ENCODE results near the gene PRKN.

The PRKN gene

DNA sequence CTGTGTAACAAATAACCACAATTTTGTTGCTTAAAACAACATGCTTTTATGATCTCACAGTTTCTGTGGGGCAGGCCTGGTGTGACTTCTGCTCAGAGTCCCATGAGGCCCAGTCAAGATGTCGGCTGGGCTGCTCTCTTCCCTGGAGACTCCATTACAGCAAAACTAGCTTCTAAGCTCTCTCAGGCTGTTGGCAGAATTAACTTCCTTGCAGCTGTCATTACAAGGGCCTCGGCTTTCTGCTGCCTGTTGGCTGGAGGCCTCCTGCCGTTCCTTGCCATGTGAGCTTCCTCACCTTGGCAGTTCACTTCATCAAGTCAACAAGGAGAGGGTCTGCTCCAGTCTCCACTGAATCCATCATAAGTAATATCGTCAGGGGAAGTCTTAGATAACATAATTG, 659.2 kb downstream of the PRKN start:
- H3K9me3 ChIP-seq (ENCODE audit: low read length) = no peaks in the 10 kb centered on the region

DNA sequence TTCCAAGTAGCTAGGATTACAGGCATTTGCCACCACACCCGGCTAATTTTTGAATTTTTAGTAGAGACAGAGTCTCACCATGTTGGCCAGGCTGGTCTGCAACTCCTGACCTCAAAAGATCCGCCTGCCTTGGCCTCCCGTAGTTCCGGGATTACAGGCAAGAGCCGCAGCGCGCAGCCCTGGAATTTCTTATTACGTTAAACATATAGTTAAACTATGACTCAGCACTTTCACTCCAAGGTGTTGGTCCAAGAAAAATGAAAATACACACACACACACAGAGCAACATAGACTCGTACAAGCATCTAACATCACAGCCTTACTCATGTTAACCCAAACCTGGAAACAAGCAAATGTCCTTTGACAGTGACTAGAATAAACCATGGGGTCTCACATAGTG, 663.9 kb downstream of the PRKN start:
- Histone ChIP-seq H3K27ac (ENCODE audit: low read depth, low read length) (no peak overlapping the region), H3K9me3 (ENCODE audit: low read length) (no peaks in the 10 kb centered on the region), H3K27me3 (ENCODE audit: control insufficient read depth in 1 of 2, insufficient read depth in 2 of 2, low read length in 2 of 2) (no peaks in the 10 kb centered on the region), H3K9ac (ENCODE audit: low read length) (no peak overlapping the region), H3K4me1 (ENCODE audit: insufficient read depth, low read length) (no peaks in the 10 kb centered on the region), H3K36me3 (ENCODE audit: insufficient read depth, low read length) (no peaks in the 10 kb centered on the region), H3K4me3 (ENCODE audit: low read depth in 1 of 2, low read length in 2 of 2) (no peak overlapping the region)

More for the DNA sequence above, 659.2 kb downstream of the PRKN start:
- no peaks in the 10 kb centered on the region for H3K36me3 ChIP-seq (ENCODE audit: insufficient read depth, low read length)
- no peaks in the 10 kb centered on the region for H3K4me1 ChIP-seq (ENCODE audit: insufficient read depth, low read length)
- H3K4me3 ChIP-seq (ENCODE audit: low read depth in 1 of 2, low read length in 2 of 2) = no peak overlapping the region
- no peaks in the 10 kb centered on the region for H3K27me3 ChIP-seq (ENCODE audit: control insufficient read depth in 1 of 2, insufficient read depth in 2 of 2, low read length in 2 of 2)
- no peak overlapping the region for H3K27ac ChIP-seq (ENCODE audit: low read depth, low read length)
- H3K9ac ChIP-seq (ENCODE audit: low read length) = no peak overlapping the region

DNA sequence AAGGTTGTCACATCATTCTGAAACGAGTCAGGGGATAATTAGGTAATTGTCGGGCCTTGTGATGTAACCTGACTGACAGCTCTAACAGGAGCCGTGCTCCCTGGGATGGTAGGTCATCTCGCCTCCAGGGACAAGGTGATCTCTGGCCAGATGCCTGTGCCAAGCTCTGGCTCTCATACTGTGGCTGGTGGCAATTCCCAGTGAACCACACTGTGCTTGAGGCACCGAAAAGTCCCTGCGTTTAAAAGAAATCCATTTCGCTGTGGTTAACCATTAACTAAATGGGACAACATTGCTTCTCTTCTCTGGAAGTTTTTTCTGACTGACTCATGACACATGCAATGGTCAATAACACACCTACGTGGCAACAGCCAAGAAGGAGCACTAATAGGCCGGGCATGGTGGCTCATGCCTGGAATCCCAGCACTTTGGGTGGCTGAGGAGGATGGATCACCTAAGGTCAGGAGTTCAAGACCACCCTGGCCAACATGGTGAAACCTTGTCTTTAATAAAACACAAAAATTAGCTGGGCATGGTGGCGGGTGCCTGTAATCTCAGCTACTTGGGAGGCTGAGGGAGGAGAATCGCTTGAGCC, 669.2 kb downstream of the PRKN start:
- no peaks in the 10 kb centered on the region for H3K9me3 ChIP-seq (ENCODE audit: low read length)
- H3K4me1 ChIP-seq (ENCODE audit: insufficient read depth, low read length) = no peaks in the 10 kb centered on the region
- H3K27ac ChIP-seq (ENCODE audit: low read depth, low read length) = no peak overlapping the region
- H3K9ac ChIP-seq (ENCODE audit: low read length) = no peak overlapping the region
- H3K36me3 ChIP-seq (ENCODE audit: insufficient read depth, low read length) = no peaks in the 10 kb centered on the region
- no peaks in the 10 kb centered on the region for H3K27me3 ChIP-seq (ENCODE audit: control insufficient read depth in 1 of 2, insufficient read depth in 2 of 2, low read length in 2 of 2)
- H3K4me3 ChIP-seq (ENCODE audit: low read depth in 1 of 2, low read length in 2 of 2) = no peak overlapping the region

DNA sequence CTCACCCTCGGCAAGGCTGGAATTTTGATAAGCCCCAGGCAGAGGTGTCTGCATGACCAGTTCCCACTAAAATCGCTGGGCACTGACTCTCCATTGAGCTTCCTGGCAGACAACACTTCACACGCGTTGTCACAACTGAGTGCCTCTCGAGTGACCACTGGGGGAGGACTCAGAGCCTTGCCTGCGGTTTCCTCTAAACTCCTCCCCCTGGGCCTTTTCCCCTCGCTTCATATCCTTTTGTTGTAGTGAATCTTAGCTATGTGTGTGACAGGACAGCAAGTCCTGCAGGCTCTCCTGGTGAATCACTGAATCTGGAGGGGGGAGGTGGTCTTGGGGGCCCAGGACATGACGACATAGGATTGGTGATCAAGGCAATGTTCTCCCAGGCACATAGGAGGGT, 670.8 kb downstream of the PRKN start:
- no peak overlapping the region for H3K27ac ChIP-seq (ENCODE audit: low read depth, low read length)
- H3K27me3 ChIP-seq (ENCODE audit: control insufficient read depth in 1 of 2, insufficient read depth in 2 of 2, low read length in 2 of 2) = no peaks in the 10 kb centered on the region
- H3K4me3 ChIP-seq (ENCODE audit: low read depth in 1 of 2, low read length in 2 of 2) = no peak overlapping the region
- H3K4me1 ChIP-seq (ENCODE audit: insufficient read depth, low read length) = no peaks in the 10 kb centered on the region
- H3K36me3 ChIP-seq (ENCODE audit: insufficient read depth, low read length) = no peaks in the 10 kb centered on the region
- no peak overlapping the region for H3K9ac ChIP-seq (ENCODE audit: low read length)
- H3K9me3 ChIP-seq (ENCODE audit: low read length) = no peaks in the 10 kb centered on the region

DNA sequence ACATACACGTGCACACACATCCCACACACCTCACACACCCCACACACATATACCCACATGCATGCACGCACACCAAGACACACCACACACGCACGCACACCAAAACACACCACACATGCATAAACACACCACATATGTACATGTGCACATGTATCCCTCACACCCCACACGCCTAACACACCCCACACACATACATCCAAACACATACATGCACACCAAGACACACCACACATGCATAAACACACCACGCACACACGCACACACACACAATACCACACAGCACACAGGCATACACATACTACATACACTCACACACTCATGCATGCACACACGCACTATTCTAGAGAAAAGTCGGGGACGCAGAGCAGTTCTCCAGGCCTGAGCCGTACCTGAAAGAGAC, 671.5 kb downstream of the PRKN start:
- H3K4me3 ChIP-seq (ENCODE audit: low read depth in 1 of 2, low read length in 2 of 2) = no peak overlapping the region

DNA sequence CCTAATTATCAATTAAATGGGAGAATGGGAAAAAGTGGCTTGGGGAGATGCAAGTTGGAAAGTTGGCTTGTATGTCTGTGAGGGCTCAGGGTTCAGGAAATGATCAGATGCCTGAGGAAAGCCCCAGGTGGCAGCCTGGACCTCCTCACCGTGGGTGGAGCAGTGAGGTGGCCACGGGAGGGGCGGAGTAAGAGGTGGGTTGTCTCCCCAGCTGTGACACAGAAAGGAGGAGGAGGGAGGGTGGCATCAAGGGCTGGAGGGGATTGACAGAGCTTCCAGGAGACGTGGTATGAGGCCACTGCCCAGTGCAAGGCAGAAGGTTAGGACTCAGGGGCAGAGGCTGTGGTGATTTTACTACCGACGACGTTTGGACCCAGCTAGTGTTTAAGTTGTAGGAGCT, 672.2 kb downstream of the PRKN start:
- no peaks in the 10 kb centered on the region for H3K9me3 ChIP-seq (ENCODE audit: low read length)
- H3K27ac ChIP-seq (ENCODE audit: low read depth, low read length) = no peak overlapping the region
- H3K4me1 ChIP-seq (ENCODE audit: insufficient read depth, low read length) = no peaks in the 10 kb centered on the region
- no peak overlapping the region for H3K4me3 ChIP-seq (ENCODE audit: low read depth in 1 of 2, low read length in 2 of 2)
- H3K9ac ChIP-seq (ENCODE audit: low read length) = no peak overlapping the region
- H3K27me3 ChIP-seq (ENCODE audit: control insufficient read depth in 1 of 2, insufficient read depth in 2 of 2, low read length in 2 of 2) = no peaks in the 10 kb centered on the region
- no peaks in the 10 kb centered on the region for H3K36me3 ChIP-seq (ENCODE audit: insufficient read depth, low read length)

More for the DNA sequence above, 671.5 kb downstream of the PRKN start:
- no peaks in the 10 kb centered on the region for H3K27me3 ChIP-seq (ENCODE audit: control insufficient read depth in 1 of 2, insufficient read depth in 2 of 2, low read length in 2 of 2)
- no peaks in the 10 kb centered on the region for H3K36me3 ChIP-seq (ENCODE audit: insufficient read depth, low read length)
- H3K27ac ChIP-seq (ENCODE audit: low read depth, low read length) = no peak overlapping the region
- no peaks in the 10 kb centered on the region for H3K9me3 ChIP-seq (ENCODE audit: low read length)
- H3K4me1 ChIP-seq (ENCODE audit: insufficient read depth, low read length) = no peaks in the 10 kb centered on the region
- H3K9ac ChIP-seq (ENCODE audit: low read length) = no peak overlapping the region

DNA sequence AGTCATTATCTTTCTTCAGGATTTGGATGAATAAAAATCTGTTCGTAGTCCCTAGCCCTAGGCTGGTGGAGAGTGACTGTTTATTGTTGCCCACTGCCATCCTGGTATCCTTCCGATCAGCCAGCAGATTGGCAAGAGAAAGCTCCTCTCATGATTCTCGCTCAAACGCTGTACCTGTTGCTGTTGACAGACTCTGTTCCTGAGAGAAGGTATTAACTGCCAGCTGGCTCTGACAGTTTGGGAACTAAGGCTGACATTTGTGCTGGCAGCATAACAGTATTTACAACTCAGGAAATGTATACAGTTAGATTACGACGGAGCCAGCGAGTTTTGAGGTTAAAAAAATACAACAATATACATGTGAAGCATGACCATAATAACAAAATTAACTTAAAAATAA, 674.5 kb downstream of the PRKN start:
- Histone ChIP-seq H3K9me3 (ENCODE audit: low read length) (no peaks in the 10 kb centered on the region), H3K27ac (ENCODE audit: low read depth, low read length) (no peak overlapping the region), H3K9ac (ENCODE audit: low read length) (no peak overlapping the region), H3K27me3 (ENCODE audit: control insufficient read depth in 1 of 2, insufficient read depth in 2 of 2, low read length in 2 of 2) (no peaks in the 10 kb centered on the region), H3K36me3 (ENCODE audit: insufficient read depth, low read length) (no peaks in the 10 kb centered on the region), H3K4me3 (ENCODE audit: low read depth in 1 of 2, low read length in 2 of 2) (no peak overlapping the region), H3K4me1 (ENCODE audit: insufficient read depth, low read length) (no peaks in the 10 kb centered on the region)

DNA sequence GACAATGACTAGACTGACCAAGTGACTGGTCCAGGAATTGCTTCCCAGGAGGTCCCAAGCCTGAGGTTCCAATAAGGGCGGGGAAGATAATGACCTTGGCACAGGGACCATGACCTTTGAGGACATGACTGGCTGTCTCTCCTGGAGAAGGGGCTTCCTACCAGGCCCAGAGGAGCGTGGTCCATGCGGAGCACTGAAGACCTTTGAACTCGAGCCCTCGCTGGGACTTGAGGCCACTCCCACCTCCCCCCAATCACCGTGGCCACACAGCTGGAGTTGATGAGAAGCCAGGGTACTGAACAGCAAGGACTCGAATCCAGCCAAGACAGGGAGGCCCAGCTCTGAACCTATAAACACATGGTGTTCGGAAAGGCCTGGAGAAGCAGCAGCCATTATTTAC, 677.0 kb downstream of the PRKN start:
- Histone ChIP-seq H3K27ac (ENCODE audit: low read depth, low read length) (no peak overlapping the region), H3K36me3 (ENCODE audit: insufficient read depth, low read length) (no peaks in the 10 kb centered on the region), H3K9me3 (ENCODE audit: low read length) (no peaks in the 10 kb centered on the region), H3K9ac (ENCODE audit: low read length) (no peak overlapping the region), H3K27me3 (ENCODE audit: control insufficient read depth in 1 of 2, insufficient read depth in 2 of 2, low read length in 2 of 2) (no peaks in the 10 kb centered on the region), H3K4me3 (ENCODE audit: low read depth in 1 of 2, low read length in 2 of 2) (no peak overlapping the region), H3K4me1 (ENCODE audit: insufficient read depth, low read length) (no peaks in the 10 kb centered on the region)

DNA sequence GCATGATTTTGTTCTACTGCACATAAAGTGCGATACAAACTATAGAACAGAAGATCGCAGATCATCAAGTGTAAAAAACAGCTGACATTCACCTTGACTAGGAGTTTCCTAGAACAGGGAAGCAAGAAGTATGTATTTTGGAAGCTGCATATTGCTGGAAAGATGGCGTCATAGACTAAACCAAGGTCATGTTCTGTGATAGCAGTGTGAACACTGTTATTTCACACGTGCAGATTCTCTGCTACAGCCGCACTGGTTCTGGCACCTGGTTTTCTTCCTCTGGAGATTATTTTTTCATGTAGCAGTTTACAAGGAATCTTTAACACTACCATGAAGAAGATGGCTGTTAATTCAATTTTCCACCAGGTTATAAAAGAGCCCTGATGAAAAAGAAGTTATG, 681.2 kb downstream of the PRKN start:
- H3K9me3 ChIP-seq (ENCODE audit: low read length) = no peaks in the 10 kb centered on the region
- H3K36me3 ChIP-seq (ENCODE audit: insufficient read depth, low read length) = no peaks in the 10 kb centered on the region
- H3K27ac ChIP-seq (ENCODE audit: low read depth, low read length) = no peak overlapping the region
- H3K9ac ChIP-seq (ENCODE audit: low read length) = no peak overlapping the region
- no peaks in the 10 kb centered on the region for H3K4me1 ChIP-seq (ENCODE audit: insufficient read depth, low read length)
- H3K27me3 ChIP-seq (ENCODE audit: control insufficient read depth in 1 of 2, insufficient read depth in 2 of 2, low read length in 2 of 2) = no peaks in the 10 kb centered on the region
- no peak overlapping the region for H3K4me3 ChIP-seq (ENCODE audit: low read depth in 1 of 2, low read length in 2 of 2)

DNA sequence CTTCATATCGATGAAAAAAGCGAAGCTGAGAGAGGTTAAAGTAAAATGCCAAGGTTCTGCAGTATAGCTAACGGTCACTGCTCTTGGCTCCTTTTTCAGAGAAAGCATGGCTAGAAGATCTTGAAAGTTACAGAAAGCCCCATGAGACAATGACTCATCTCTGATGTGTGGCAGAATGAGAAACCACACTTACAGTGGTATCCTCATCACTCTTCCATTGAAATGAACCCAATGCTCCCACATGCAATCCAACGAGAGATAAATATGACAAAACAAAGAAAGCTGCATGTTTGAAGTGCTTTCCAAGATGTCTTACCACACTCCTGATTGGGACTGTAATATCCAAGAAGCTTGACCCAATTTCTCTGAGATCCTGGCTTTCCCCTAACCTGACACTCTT, 694.9 kb downstream of the PRKN start:
- Histone ChIP-seq H3K9ac (ENCODE audit: low read length) (no peak overlapping the region), H3K4me1 (ENCODE audit: insufficient read depth, low read length) (no peaks in the 10 kb centered on the region), H3K4me3 (ENCODE audit: low read depth in 1 of 2, low read length in 2 of 2) (no peak overlapping the region), H3K9me3 (ENCODE audit: low read length) (no peaks in the 10 kb centered on the region), H3K27me3 (ENCODE audit: control insufficient read depth in 1 of 2, insufficient read depth in 2 of 2, low read length in 2 of 2) (no peaks in the 10 kb centered on the region), H3K36me3 (ENCODE audit: insufficient read depth, low read length) (no peaks in the 10 kb centered on the region), H3K27ac (ENCODE audit: low read depth, low read length) (no peak overlapping the region)

DNA sequence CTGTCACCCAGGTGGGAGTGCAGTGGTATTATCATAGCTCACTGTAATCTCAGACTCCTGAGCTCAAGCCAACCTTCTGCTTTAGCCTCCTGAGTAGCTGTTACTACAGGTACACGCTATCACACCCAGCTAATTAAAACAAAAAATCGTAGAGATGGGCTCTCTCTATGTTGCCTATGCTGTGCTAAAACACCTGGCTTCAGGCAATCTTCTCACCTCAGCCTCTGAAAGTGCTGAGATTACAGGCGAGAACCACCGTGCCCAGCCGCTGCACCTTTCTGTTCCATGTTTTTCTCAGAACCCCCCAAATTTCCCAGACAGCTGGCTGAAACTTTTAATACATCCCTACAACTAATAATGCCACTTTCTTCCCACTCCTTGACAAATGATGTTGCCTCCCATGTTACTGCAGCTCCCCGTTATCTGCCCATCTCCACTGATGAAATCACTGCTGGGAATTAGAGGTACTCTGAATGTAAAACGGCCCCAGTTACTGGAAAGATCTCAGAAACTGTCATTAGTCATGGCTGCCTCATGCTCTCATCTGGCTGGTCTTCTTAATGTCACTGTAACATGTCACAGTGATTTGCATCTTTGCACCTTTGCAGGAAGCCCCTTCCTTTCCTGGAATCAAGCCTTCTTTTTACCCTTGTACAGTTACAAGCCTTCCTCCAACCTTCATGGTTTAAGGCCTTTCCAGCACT, 697.5 kb downstream of the PRKN start:
- Histone ChIP-seq H3K27ac (ENCODE audit: low read depth, low read length) (no peak overlapping the region), H3K4me1 (ENCODE audit: insufficient read depth, low read length) (no peaks in the 10 kb centered on the region), H3K4me3 (ENCODE audit: low read depth in 1 of 2, low read length in 2 of 2) (no peak overlapping the region), H3K36me3 (ENCODE audit: insufficient read depth, low read length) (no peaks in the 10 kb centered on the region), H3K9ac (ENCODE audit: low read length) (no peak overlapping the region), H3K9me3 (ENCODE audit: low read length) (no peaks in the 10 kb centered on the region), H3K27me3 (ENCODE audit: control insufficient read depth in 1 of 2, insufficient read depth in 2 of 2, low read length in 2 of 2) (no peaks in the 10 kb centered on the region)

DNA sequence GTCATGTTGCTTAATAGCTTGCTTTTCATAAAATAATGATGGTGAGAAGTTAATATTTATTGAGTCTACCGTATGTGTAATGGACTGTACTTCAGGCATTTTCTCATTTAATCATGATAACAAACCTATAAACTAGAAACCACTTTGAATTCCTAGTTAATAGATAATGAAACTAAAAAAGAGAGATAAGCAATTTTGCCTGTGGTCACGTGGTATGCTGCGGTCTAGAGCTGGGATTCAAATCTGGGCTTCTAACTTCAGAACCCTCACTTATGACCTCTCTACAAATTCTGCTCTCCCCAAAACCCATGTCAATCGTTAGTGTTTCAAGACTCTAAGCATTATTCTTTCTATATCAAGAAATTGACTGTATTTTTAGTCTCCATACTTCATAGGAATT, 700.7 kb downstream of the PRKN start:
- H3K4me3 ChIP-seq (ENCODE audit: low read depth in 1 of 2, low read length in 2 of 2) = no peak overlapping the region
- H3K9ac ChIP-seq (ENCODE audit: low read length) = no peak overlapping the region
- no peak overlapping the region for H3K27ac ChIP-seq (ENCODE audit: low read depth, low read length)
- no peaks in the 10 kb centered on the region for H3K27me3 ChIP-seq (ENCODE audit: control insufficient read depth in 1 of 2, insufficient read depth in 2 of 2, low read length in 2 of 2)
- no peaks in the 10 kb centered on the region for H3K36me3 ChIP-seq (ENCODE audit: insufficient read depth, low read length)
- no peaks in the 10 kb centered on the region for H3K4me1 ChIP-seq (ENCODE audit: insufficient read depth, low read length)
- H3K9me3 ChIP-seq (ENCODE audit: low read length) = no peaks in the 10 kb centered on the region
